T follicular helper cell (primary cell): Measurements from ENCODE around the gene HS3ST3A1.
"Not testable (repeated sequence)": the region's sequence is repeated elsewhere in the genome, so short reads cannot be mapped to it uniquely, and the experiment has no call there.

ENCODE experiments used
- DNase-seq: peaks from one replicate; pipeline ENCODE4 v3.0.0-alpha.2; 2020; ENCODE audit warnings: low read depth

The HS3ST3A1 gene

DNA sequence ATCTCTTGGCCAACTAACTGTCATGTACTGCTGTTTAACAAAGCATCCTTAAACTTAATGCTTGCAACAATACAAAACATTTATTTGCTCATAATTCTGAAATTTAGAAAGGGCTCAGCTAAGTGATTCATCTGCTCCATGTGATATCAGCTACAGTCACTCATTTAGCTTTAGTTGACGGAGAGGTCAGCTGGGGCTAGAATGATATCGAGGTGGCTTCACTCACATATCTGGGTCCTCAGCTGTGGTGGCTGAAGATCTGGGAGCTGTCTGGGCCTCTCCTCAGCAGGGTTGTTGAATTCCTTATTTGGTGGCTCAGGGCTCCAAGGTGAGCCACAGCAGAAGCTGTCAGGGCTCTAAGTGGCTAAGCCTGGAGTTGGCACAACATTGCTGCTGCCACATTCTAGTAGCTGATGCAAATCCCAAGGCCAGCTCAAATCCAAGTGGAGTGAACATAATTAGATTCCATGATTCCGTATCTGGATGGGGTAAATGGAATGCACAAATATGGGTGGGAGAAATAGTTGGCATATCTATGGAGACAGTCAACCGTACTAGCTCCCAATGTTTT is 62.8 kb downstream of the HS3ST3A1 start:
- DNase-seq: no peak

DNA sequence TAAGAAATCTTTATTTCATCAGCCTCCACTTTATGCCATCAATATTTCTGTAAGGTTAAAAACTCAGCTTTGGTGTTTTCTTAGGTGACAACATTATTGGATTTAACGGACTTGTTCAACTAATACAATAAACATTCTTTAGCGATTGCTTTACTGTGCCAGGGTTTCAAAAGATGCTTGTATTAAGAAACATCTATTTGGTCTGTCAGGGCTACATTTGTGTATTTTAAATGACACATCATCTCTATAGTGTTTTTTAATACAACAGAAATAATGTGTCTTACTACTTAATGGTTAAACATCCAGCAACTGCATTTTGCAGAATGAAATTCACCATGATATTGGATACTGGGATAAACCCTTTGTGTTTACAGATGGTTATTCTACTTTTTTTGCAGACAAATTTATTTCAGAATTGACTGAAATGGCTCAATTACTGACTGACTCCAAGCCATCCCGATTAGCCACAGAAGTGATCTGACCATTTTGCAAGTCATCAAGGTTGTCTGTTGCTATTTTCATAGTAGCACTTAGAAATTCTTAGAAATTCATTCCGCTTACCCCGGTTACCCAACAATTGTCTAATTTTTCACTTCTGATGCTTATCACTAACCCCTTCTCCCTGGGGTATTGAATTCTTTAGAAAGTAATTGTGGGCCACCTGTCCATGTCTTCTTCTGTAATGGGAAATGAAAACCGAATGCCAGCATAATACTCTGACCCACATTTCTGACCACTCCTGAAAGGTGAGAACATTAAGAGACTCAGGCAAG is 63.7 kb downstream of the HS3ST3A1 start:
- DNase-seq: no peak

DNA sequence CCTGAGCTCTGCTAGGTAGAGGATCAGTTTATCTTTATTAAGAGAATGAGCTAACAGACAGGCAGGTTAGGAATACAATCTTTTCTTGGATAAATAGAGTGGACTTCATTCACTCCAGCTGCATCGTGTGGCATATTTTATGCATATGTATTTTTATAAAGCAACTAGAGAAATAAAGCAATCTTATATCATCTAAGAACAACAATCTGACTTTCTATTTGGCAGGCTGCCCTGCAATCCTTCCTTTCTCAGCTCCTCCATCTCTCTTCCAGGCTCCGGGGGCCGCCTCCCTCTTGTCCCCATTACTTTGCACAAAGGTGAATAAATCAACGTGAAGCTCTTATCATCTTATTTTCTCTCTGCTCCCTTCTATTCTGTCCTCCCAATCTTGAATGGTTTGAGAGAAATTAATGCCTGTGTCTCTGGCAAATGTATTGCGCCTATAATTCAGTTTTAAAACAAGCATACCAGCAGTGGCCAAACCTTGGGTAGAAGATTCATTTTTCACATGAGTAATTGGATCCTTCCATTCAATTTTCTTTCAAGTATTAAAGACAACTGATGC is 64.5 kb downstream of the HS3ST3A1 start:
- no peak for DNase-seq

DNA sequence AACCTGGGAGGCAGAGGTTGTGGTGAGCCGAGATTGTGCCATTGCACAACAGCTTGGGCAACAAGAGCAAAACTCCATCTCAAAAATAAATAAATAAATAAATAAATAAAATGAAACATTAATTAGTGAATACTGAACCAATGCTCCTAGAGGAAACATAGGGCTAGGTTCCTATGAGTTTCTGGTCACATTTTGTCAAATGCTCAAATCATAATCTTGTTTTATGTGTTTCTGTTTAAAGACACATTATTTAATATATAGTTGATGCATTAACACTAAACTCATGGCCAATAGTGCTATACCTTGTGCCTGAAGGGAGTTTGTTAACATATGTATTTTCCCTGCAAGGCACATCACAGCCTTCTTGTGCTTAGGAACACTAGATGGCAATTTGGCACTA is 66.8 kb downstream of the HS3ST3A1 start:
- no peak for DNase-seq

DNA sequence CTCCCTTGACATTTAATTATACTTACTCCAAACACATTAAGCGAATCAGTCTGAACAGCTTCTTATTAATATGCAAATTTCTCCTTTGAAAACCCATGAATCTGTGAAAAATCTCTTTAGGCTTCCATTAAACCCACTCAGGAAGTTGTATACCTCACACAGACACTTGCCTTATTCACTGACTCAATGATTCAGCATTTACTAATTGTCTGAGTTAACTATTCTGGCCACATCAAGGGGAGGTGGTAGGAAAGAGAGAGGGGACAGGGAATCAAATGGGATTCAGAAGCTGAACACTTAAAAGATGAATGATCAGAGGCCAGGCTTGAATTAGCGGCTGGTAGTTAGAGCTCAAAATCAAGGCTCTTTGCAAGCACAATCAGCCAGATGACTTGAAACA is 70.0 kb downstream of the HS3ST3A1 start:
- no peak for DNase-seq

DNA sequence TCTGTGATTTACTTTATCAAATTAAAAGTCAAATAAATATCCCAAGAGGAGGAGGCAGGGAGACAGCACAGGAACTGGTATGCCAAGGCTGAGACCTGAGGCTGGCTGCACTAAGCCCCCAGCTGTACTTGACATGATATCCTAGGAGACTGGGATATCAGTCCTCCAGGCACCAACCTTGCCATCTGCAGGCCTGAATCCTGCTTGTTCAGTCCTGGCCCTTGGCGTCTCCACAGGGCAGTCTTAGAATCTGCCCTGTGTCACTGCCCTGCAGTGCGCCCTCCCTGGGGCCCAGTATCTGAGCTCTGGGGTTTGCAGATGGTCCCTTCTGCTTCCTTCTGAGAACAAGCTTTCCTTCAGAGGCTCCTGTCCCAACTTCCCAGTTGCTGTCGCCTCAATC is 75.9 kb downstream of the HS3ST3A1 start:
- DNase-seq: no peak

DNA sequence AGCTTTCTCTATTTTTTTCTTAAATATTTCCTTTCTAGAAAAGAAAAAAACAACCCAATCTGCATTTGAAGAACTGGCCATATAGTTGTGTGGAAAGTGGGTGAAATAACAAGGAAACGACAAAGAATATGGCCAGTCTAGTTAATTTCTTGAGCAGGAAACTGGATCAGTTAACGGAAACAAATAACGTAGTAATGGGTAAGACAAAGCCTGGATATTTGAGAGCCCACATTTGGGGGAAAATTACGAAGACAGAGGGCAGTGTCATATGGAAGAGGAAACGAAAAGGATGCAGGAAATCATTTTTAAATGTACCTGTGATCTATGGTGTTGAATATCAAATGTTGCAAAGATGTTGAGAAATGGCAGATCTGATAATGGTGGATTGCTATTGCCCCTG is 78.6 kb downstream of the HS3ST3A1 start:
- DNase-seq: no peak

DNA sequence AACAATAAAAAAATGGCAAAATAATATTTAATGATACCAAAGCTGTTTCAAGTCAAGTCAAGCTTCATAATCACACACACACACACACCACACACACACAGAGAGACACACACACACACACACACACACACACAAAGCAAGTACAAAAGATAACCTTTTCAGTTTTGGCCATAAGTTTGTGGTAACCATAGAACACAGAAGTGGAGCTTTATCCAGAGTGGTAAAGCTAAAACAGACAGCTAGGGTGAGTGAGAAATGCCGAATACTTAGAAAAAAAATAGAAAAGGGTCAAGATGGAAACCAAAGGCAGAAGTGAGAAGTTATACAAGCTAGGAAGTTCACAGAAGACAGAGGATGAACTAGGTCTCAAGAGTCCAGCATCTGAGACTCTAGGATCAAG is 79.0 kb downstream of the HS3ST3A1 start:
- DNase-seq: no peak

DNA sequence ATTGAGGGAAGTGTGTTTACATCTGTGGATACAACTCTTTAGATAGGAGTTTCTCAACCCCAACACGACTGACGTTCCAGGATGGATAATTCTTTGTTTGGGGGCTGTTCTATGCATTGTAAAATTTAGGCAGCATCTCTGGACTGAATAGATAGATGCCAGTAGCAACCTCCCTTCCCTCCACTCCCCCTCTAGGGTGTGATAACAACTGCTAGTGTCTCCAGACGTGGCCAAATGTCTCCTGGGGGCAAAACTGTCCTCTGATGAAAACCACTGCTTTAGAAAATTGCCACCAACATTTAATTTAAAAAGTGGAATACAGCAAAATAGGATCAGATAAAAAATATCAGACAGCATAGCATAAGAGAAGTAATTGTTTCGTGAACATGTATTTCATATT is 79.9 kb downstream of the HS3ST3A1 start:
- DNase-seq: no peak

DNA sequence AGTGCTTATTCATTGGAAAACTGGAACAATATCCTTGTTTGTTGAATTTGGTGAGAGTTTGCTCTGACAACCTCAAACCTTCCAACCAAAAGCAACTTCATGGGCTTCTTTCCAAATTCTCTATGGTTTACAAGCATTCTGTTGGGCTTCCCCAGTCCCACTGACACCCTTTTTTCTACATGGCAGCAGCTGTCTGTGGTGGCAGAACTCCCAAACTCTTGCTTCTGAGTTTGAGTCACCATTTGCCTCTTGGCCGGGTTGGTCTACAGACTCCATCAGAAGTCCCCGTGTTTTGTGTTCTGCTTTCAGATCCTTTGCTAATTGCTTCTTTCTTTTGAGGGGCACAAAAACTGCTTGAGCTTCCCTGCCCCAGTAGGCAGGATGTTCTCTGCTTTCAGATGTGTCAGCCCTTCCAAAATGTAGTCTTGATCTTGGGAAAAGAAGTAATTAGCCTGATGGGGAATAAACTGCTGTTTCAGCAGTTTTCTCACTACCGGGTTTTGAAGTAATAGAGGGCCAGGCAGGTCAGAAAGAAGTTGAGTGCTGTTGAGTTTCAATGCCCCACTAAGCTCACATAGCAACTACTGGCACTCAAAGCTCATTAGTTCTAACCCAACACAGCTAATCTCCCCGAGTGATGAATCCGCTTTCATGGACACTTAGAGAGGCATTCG is 80.7 kb downstream of the HS3ST3A1 start:
- no peak for DNase-seq

DNA sequence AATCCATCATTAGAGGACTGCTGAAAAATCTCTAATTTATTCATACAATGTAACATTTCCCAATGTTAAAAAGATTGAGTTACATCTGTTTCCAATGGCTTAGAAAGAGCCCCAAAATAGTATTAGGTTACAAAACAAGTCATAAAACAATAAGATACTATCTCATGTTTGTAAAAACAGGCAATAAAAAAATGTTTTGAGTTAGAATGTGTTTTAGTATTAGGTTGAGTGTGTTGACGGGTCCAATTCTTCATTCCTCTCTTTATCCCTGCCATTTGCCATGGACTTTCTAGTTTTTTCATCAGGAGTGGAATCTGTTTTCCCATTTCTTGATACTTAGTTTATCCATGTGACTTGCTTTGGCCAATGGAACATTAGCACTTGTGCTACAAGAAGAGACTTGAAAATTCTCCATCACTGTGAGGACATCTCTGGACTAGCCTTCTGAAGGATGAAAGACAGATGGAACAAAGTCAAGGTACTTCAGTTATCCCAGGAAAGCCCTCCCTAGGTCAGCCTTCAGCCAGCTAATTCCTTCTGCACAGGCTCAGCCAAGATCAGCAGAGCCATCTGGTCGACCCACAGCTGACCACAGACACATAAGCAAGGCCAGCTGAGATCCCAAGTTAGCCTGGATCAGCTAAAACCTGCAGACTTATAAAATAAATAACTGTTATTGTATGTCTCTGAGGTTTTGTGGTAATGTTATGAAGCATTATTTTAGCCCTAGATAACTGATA is 83.3 kb downstream of the HS3ST3A1 start:
- no peak for DNase-seq

DNA sequence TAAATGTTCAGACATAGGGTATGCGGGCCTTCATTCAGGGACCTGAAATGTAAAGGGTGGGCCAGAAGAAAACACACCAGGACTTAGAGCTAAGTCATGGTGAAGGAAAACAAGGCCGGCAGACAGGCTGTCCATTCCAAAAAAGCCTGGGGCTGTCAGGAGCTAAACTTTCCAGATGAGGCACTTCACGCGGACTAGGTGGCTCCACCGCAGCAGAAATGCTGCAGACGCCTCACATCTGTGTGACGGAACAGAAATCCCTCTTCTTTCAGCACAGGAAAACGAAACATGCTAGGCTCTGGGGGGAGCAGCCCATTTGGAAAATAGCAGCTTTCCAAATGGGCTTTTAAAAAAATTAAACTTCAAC is 88.7 kb downstream of the HS3ST3A1 start:
- DNase-seq: no peak

DNA sequence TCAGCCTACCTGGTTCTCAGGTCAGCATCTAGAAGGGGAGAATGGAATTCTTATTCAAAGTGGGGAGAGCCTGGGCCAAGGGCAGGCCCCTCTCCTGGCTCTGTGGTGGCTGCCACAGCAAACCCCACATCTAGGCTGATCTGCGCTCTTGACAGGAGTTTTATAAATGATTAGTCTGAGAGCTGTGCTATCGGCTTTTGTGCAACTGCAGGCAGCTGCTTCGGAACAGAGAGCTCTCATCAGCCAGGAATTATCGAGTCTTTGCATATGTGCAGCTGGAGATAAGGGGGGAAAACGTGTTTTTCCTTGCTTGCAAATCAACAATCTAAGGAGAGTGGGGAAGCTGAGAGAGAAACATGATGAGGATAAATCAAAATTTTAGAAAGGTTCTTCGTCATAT is 91.7 kb downstream of the HS3ST3A1 start:
- DNase-seq: no peak

DNA sequence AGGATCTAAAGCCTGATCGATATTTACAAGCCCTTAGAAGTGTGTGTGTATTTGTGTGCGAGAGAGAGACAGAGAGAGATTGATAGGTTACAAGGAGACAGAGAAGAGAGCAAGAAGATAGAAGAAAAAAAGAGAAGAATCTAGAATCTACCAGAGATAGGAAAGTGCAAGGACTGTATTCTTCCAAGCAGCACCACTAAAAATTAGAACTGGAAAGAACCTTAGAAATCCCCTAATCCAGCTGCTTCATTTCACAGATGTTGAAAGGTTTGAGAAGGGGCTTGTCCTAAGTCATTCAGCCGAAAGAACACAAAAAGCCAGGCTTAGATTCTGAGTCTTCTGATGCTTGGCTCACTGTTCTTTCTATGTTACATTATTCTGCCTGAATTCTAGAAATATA is 92.2 kb downstream of the HS3ST3A1 start:
- no peak for DNase-seq

DNA sequence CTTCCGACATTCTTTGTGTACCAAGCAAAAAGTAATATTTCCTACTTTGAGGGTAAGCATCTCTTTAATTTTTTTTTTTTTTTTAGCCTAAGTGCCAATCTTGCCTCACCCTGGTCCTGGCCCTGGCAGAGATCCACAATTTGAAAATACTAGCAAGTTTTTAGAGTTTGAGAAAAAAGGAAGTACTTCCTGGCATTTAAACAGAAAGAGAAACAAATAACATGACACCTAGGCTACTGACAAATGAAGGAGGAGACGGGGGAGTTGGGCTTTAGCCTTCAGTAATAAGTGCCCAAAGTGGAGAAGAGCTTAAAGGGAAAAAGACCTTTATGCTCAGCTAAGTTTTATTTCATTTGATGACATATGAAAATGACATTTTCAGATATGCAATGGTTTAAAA is 92.8 kb downstream of the HS3ST3A1 start:
- no peak for DNase-seq

DNA sequence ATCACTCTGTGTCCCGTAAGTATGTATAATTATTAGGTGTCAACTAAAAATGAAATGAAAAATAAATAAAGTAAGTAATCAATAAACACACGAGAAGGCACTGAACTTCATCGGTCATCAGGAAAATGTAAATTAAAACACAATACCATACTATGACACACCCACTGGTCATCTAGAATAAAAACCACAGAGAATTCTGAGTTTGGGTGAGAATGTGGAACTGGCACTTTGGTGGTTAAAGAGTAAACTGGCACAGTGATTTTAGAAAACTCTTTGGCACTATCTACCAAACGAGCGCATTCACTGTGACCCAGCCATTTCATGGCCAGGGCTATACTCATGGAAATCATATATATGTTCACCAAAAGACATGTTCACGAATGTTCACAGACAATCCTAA is 98.2 kb downstream of the HS3ST3A1 start:
- DNase-seq: no peak

DNA sequence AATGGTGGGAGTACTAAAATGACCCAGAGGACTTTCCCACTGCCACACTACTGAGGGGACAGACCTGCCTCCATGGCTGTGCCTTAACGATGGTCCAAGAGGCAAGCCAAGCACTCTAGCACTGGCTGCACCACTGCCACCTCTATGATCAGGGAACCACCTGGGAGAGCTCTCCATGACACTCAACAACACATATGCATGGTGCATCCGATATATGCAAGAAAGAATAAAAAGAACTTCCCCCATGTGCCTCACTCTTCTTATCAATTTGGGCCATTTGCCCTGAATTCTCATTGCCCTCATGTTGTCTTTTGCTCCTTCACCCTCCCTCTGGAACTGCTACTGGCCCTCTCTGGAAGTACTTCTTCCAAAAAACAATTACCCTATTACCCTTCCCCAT is 99.5 kb downstream of the HS3ST3A1 start:
- DNase-seq: no peak

DNA sequence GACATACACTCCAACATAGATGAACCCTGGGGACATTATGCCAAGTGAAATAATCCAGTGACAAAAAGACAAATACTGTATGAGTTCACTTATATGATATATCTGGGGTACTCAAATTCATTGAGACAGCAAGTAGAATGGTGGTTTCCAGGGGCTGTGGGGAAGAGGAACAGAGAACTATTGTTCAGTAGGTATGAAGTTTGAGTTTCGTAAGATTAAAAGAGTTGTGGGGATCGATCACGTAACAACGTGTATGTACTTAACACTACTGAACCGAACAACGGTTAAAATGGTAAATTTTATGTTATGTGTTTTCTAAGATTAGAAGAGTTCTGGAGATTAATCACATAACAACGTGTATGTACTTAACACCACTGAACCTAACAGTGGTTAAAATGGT is 100.8 kb downstream of the HS3ST3A1 start:
- DNase-seq: no peak

DNA sequence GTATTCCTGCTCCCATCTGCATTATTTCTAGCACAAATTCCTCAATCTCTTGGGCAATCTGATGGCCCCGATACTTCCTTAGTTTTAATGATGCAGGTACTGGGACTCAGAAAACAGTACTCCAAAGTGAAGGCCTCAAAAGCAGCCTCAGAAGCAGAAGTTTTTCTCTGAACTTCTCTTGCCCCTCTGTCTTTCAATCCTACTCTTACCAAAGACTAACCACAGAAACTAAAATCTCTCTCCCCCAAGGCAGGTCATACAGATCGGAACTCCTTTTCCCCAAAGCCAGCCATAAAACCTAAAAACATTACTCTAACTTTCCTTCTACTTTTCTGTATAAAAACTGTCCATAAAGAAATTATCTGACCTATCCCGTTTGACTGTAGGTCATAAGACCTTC is 103.5 kb downstream of the HS3ST3A1 start:
- no peak for DNase-seq

DNA sequence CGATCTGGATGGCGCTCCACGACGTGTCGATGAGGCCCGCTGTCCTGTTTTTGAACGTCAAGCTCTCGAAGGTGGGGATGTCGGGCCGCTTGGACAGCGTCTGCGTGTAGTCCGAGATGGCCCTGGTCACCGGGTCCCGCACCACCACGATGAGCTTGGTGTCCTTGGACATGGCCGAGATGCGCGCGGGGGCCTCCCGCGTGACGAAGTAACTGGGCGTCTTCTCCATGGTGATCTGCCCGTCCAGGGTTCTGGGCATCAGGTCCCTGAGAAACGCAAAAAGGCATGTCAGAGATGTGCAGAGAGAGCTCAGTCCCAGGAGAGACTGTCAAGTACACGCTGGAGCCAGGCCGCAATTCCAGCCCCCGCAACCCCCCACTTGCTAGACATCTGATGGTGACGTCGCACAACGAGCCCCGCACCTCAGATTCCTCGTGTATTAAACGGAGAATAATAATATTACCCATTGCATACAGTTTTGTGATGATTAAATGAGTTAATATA is 105.1 kb downstream of the HS3ST3A1 start:
- DNase-seq: not testable (repeated sequence)

DNA sequence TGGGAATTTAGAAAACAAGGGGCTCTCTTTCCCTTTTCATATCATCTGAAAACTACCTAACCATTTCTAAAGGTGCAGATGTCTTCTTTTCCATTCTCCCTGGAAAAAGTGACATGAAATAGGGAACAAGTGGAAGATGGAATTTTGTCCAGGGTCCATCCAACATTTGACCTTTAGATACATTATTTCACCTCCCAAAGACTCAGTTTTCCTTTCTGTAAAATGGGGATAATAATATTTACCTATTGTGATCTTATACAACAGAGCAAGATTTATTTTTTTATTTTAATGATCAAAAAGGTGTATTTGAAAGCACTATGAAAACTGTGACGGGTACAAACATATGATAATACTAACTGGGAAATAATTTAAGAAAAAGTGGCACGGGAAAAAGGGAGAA is 106.3 kb downstream of the HS3ST3A1 start:
- no peak for DNase-seq

DNA sequence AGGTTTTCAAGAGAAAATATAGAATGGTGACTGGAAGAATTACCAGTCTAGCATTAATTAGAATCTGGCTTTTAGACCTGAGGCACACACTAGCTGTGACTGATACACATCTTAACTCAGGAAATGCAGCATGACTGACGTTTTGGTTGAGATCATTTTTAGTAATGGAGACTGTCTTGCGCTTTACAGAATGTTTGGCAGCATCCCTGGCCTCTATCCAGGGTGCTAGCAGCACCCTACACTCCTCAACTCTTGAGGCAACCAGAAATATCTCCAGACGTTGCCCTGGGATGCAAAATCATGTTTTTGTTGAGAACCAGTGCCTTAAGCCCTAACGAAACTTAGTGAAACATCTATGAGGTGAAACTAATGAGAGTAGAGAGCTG is 109.0 kb downstream of the HS3ST3A1 start:
- no peak for DNase-seq
